Measurements from ENCODE around the gene ADGRV1.

The ADGRV1 gene

DNA sequence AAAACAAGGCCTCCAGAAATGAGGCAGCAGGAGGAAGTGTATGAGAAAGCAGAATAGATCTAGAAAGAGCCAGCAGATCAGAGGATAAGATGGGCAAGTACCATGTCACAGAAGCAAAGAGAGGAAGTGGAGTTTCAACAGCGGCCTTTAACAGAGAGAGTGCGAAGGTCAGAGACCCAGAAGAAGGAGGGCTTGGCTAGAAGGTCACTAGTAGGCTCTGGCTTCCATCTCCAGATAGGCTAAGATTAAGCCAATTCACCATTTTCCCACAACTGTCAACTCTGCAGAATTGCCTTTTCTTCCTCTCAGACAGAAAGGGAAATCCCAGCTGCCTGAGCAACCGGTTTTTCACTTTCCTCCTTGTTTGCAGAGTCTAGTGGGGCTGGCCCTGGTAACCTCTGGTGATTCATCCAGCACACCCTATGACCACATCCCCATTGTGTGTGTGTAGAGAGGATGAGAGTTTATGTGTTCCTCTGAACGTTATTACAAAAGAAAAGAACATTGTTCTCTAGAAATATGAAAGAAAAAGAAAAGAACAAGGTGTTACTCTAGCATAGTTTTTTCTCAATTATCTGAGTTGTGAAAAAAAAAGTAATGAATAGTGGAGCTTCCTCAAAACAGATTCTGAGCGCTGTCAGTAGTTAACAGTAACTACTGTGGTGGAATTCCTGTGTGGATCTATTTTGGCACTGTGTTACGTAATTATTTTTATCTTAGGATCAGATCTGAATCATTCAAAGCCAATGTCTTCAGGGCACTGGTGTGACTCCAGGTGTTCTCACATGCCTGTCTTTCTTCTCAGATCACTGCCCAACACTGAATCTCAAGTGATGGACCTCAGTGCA is 604.2 kb downstream of the ADGRV1 start:
- peak; percentile 42 for DNase-seq (ENCODE audit: low read depth, low spot score)

DNA sequence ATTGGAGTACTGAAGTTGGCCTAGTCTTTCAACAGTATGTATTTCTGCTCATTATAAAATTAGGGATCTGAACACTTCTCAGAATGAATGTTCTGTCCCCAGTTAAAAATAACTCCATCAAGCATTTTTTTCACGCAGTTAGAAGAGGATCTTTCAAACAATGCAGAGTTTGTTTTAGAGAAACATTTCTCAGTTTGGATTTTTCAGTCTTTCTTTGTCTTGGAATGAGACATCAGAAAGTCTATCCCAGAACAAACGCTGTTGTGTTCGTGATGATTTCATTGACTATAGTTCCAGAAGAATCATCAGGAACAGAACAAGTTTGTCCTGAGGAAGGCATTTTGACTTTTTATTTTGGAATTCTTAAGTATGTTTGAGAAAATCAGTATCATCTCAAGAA is 605.8 kb downstream of the ADGRV1 start:
- DNase-seq (ENCODE audit: low read depth, low spot score): no peak

DNA sequence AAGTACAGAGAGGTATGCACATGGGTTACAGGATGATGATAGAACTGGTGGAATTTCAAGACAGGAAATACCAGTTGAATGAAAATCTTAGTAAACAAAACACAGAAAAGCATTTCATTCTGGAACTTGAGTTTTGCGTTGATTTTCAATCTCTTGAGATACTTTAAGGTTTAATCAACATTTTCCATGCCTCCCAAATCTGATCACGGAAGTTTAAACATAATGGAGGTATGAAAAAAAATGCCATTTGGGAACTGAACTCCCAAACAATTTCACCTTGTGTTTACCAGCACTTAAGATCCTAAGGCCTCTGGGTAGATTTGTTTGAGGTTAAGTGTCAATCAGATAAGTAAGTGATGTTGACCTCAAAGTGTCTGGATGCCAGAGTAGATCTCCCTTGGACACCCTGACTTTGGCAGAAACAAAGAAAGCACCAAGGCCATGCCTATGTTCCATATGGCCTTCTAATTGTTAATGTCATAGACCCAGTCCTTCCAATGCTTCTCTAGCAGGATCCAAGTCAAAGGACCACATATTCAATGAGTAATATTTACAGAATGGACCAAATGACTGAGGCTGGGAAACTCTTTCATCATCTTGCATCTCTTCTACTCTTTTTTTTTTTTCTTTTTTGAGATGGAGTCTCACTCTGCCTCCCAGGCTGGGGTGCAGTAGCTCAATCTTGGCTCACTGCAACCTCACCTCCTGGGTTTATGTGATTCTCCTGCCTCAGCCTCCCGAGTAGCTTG is 607.6 kb downstream of the ADGRV1 start:
- DNase-seq (ENCODE audit: low read depth, low spot score): no peak

DNA sequence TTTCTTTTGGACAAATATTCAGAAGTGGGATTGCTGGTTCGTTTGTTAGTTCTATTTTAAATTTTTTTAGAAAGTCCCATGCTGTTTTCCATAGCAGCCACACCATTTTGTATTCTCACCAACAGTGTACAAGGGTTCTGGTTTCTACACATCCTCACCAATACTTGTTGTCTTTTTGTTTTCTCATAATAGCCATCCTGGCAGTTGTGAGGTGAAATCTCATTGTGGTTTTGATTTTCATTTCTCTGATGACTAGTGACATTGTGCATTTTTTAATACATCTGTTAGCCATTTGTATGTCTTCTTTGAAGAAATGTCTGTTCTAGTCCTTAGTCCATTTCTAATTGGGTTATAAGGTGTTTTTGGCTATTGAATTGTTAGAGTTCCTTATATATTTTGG is 610.3 kb downstream of the ADGRV1 start:
- no peak for DNase-seq (ENCODE audit: low read depth, low spot score)

DNA sequence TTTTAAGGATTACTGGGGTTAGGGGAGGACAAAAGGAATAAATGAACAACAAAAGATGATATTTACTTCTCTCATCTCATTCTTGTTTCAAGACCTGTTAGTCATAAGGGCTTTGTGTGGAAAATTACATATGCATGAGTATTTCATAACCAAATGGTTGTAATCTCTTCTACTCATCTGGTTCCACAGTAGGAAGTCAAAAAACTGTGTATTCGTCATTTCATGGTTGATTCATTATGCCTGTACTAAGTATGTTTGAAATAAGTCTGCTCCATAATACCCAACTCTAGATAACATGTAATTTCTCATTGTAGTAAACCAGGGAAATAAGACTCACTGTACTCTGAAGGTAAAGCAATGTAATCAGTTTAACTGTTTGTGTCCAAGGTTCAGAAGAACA is 611.7 kb downstream of the ADGRV1 start:
- DNase-seq (ENCODE audit: low read depth, low spot score): no peak

DNA sequence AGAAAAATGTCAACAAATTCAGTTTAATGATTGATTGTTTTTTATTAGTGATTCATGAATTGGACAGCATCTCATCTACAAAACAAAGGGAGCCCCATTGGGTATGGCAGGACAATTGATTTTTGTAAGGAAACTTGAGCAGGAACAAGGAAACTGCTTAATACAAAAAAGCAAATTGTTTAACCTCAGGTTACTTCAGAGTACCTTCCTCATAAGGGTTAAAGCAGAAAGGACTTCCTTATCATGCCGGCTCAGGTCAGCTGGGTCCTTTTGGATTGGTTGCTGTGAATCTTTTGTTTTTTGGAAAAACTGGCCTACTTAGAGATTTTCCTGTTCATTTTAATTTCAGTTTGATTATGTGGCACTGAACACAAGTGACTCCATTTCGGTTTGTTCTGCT is 612.7 kb downstream of the ADGRV1 start:
- DNase-seq (ENCODE audit: low read depth, low spot score): no peak

DNA sequence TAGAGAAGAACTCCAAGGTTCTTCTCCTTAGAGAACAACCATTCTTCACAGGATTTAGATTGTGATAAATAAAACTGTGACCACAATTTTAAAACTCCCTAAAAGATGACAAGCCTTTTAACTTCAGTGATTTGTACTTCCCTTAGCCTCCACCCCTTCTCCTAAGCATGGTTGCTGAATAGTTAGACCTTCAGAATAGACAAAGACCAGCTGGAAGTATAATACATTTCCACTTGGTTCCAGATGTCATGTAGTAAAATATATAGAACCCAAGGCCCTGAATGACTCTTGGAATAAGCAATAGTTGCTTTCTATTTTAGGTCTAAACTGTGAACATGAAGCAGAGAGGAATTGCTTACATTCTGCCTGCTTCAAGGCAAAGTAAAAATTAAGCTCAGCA is 615.8 kb downstream of the ADGRV1 start:
- DNase-seq (ENCODE audit: low read depth, low spot score): no peak

DNA sequence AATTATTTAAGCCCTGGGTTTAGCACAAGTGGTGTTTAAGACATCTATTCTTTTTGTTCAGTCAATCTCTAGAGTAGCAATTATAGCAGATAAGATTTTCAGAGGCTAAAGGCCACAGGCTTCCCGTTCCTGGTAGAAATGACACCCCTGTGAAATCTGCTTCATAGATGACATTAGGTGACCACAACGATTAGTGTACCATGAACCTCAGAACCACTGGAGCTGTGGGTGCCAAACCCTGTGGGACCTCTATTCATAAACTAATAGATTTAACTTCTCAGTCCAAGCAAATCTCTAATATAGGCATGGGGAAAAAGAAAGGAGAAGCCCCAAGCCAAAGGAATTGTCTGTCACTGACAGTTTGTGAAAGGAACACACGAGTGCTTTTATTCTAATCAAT is 617.1 kb downstream of the ADGRV1 start:
- DNase-seq (ENCODE audit: low read depth, low spot score): no peak

DNA sequence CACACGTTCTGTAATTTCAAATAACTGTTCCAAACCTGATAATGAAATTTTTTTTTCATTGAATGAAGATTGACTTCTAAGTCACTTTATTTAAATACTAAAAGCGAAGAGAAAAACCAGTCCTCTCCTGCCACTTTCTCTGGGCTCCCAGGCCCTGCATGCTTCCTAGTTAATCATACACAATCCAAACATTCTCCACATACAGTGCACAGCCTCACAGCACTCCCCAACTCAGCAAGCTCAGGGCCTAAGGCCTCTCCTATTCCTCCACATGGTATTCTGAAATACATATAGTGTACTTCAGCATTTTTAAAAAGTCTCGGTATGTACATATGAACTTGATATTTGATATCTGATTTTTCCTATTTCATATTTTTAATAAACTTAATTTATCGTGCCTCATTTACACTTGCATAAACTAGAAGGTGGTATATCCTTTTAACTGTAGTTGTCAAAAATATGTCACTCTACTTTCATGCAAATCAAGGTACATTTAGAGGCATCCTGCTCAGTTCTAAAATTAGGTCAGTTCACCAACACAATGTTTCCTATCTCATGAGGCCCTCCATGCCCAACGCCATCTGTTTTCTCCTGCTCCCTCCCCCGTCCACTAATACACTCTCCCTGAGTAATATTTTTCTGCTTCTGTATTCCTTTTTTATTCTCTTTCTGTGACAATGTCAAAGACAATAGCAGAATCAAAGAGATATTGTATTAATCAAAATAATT is 617.9 kb downstream of the ADGRV1 start:
- no peak for DNase-seq (ENCODE audit: low read depth, low spot score)

DNA sequence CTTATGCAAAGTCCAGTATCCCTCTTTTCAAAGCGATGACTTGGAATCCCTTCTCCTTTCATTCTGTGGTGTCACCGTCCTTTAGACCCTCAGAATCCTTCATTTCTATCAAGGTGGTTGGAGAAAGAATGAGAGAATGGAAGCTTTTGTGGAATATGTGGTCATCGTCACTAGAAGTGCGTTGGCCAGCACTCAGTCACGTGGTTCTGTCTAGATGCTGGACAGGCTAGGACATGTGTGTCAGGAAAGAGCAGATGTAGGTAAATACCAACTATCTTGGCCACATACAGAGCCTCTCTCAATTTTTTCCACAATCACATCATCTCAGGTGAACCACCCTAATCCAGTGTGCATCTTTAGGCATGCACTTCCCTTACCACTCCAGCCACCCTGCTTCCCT is 618.5 kb downstream of the ADGRV1 start:
- DNase-seq (ENCODE audit: low read depth, low spot score): no peak

DNA sequence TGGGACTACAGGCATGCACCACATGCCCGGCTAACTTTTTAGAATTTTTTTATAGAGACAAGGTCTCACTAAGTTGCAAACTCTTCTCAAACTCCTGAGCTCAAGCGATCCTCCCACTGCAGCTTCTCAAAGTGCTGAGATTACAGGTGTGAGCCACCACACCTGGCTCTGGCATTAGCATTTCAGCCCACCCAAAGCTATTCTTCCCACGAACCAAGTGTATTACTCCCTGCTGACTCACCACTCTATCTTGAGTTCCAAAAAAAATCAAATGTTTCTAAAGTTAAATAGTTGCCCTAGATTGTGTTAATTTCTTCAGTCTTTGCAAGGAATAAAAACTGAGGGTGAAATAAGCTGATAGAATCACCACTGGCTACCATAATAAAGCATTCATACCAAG is 619.0 kb downstream of the ADGRV1 start:
- no peak for DNase-seq (ENCODE audit: low read depth, low spot score)

DNA sequence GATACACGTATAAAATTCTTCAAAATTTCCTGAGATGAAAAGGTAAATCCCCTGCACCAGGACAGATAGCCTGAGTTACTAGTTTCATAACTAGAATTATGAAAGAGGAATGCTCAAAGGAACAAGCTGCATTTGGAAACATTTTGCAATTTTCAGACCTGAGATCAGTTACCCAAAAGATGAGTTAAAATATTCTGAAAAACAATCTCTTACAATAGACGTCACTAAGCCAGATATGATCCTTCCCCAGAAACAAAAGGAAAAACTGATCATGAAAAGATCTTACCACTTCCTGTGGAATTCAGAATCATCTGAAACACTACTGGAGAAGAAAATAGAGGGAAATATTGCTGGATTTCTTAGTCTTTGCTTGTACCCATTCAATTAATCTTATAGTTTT is 619.9 kb downstream of the ADGRV1 start:
- DNase-seq (ENCODE audit: low read depth, low spot score): no peak

DNA sequence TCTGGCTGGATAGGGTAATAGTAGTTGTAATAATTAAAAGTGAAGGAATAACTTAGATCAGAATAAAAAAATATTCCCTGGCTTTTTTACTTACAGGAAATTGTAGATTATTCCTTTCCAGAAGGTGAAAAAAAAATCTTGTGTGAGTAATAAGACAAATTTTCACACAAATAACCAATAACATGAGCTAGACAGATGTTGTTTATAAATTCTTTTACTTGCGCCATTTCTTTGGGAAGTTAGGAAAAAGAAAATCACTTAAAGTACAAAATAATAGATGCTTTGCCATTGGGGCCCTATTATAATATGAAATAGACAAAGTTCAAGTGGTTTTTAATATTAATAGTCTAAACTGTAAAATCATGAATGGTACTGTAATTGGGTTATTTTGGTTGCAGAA is 620.4 kb downstream of the ADGRV1 start:
- DNase-seq (ENCODE audit: low read depth, low spot score): no peak

DNA sequence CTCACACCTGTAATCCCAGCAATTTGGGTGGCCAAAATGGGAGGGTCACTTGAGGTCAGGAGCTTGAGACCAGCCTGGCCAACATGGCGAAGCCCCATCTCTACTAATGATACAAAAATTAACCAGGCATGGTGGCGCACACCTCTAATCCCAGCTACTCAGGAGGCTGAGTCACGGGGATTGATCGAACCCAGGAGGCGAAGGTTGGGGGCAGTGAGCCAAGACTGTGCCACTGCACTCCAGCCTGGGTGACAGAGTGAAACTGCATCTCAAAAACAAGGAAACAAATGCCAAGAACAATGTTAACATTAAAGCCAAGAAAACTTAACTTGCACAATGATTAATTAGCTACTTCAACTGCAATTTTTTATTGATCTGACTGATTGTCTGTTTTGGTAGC is 621.9 kb downstream of the ADGRV1 start:
- no peak for DNase-seq (ENCODE audit: low read depth, low spot score)

DNA sequence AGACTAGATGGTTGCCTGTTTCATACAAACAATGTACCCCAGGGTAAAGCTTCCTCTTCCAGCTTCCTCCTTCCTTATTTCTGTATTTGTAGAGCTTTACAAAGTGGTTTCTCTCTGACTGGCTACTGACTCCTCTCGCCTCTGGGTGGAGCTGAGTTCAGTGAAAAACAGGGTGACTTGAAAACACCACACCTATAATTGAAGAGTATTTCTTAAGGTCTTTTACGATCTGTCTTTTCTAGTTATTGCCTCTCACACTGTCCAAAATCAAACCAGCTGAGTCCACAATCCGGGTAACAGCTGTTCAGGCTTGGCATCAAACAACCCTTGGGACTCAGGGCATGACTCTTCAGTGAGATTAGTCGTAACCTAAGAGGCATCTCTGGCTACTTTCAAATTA is 624.2 kb downstream of the ADGRV1 start:
- no peak for DNase-seq (ENCODE audit: low read depth, low spot score)

DNA sequence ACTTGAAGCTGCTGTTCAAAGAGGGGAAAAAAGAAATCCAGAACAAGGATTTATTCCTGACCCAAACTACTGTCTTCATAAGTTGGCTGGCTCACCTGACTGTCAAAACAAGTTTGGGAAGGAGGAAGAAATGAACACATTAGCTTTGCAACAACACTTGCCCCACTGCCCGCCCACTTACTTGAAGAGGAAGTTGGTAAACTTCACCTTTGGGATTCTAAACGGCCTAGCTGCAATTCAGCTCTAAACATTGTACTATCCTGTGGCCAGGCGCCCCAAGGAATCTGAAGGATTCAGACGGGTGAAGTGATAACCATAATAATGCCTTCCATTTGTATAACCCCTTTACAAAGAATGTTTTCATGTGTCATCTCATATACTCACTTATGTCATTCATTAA is 625.1 kb downstream of the ADGRV1 start:
- no peak for DNase-seq (ENCODE audit: low read depth, low spot score)

DNA sequence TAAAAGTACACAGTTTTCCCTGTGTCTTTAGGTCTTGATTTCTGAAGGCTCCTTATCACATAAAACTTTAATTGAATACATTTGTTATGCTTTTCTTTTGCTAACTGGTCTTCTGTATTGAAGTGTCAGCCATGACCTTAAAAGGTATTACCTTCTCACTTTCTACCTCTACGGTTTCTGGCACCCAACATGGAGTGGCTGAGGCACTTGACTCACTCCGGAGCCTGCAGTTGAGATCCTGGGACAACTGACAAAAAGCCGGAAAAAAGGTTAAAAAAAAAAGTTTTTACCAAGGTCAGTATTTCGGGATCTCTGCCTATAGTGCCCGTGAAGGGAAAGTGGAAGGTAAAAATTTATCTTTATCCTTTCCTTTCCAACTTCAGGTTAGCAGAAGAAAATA is 627.5 kb downstream of the ADGRV1 start:
- no peak for DNase-seq (ENCODE audit: low read depth, low spot score)

DNA sequence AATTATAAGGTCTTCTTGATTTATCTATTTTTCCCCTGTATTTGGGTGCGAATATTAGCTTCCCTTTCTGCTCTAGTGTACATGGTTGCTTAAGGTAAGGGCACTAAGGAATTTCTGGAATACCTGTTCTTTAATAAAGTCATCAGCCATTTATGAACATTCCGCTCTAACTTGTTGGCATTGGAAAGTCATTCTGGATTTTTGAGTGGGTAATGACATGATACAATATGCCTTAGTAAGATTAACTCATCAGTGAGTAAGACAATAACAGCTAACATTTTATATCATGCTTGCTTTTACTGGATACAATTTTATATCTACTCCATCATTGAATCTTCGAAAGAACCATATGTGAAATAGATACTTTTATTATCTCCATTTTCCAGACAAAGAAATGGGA is 628.4 kb downstream of the ADGRV1 start:
- DNase-seq (ENCODE audit: low read depth, low spot score): no peak

DNA sequence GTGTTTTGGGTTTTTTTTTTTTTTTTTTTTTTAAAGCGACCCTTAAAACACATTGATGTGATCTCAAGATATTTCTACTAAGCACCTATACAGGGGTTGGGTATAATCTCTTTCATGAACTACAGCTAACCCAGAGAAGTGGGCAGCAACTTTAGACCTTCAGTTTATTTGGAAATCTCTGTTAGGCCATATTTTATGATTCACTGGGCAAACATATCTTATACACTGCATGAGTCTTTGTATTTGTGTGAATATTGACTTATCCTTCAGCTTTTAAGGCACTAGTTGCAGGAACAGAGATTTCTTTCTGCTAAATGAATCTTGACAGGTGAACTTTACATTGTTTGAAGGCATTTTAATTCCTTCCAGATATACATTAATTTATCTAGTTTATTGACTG is 630.2 kb downstream of the ADGRV1 start:
- no peak for DNase-seq (ENCODE audit: low read depth, low spot score)

DNA sequence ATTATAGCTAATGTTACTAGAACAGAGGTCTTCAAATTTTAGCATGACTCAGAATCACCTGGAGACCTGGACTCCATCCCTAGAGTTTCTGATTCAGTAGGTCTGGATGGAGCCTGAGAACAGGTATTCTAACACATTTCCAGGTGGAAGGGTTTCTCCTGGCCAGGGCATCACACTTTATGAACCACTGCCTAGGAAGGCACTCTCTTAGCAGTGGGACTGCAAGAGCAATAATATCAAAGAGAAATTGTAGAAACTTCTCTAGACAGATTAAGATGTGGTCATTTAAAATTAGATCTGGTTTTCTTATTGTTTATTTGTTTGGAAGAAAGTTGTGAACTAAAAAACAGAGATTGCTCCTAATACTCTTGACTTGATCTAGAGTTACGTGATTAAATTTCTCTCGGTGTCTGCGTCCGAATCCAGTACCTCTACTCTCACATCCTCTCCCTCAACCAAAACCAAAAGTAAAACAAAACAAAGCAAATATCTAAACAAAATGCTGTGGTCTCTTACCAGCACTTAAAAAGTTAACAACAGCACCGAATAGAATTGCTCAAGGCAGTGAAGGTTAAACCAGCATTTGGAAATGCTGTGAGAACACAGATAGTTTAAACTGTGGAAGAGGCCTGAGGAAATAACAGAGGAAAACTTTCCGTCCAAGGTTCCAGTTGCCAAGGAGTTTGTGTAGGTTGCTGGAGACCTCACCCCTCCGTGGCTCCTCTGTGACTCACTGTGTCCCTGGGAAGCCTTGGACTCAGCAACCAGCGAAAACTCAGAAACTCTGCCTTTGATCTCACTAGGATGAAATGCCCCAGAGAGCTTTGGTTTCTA is 631.1 kb downstream of the ADGRV1 start:
- no peak for DNase-seq (ENCODE audit: low read depth, low spot score)

DNA sequence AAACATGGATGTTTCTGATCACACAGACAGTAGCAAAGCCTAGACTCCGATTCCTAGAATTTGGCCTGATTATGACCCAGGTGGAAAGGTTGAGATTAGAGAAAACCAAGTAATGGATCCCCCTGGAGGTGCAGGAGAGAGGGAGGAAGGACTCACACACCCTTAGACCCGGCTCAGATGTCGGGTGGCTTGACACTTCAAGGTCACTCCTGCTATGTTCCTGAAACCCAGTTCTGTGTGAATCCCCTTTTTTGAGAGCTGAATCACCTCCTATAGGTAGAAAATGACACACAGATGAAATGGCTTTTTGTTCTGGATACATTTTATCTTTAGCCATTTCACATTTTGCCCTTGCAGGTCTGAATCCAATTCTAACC is 631.7 kb downstream of the ADGRV1 start:
- no peak for DNase-seq (ENCODE audit: low read depth, low spot score)

Measured in activated naive CD8-positive, alpha-beta T cell treated with anti-CD3 and anti-CD28 coated beads, Interleukin-2, amount 50 U/mL, for 16 hours (primary cell).